Measurements from ENCODE around the gene NISCH.
A peak's percentile ranks its signal among the peaks of the same experiment; 100 is the strongest.

NISCH gene

DNA sequence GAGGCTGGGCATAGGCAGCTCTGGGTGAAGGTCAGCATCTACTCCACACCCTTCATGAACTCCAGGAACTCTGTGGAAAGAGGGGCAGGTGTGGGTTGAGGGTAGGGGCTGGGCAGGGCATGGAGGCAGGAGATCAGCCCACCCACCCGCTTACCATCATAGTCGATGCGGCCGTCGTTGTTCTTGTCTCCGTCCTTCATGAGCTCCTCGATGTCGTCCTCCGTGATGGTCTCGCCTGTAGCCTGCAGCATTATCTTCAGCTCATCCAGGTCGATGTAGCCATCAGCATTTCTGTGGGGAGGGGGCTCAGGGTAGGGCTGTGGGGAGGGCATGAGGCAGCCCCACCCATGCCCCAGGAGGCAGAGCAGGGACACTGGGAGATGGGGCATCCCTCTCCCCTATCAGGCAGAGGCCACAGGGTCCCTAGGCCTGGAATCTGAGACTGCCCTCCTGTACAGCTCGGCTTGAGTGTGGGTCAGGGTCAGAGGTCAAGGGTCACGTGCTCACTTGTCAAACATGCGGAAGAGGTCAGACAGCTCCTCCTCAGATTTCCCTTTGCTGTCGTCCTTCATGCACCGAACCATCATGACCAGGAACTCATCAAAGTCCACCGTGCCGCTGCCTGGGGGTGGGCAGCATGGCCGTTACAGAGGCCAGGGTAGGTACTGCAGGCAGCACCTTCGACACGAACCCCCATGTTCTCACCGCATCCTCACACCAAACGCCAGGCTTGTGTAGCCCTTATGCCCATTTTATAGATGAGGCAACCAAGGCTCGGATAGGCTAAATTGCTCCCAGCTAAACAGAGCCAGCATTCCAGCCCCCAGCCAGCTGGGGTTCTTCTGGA, 3.9 kb upstream of the NISCH start:
- H3K4me1 ChIP-seq (ENCODE audit: control insufficient read depth, insufficient read depth, low read length) = peaks cover 21% of the 10 kb centered on the region
- no peak overlapping the region for H3K4me3 ChIP-seq (ENCODE audit: low read depth, low read length)
- H3K9ac ChIP-seq (ENCODE audit: low read depth, low read length) = no peak overlapping the region
- H3K27me3 ChIP-seq (ENCODE audit: control insufficient read depth, insufficient read depth, low read length) = no peaks in the 10 kb centered on the region
- H3K36me3 ChIP-seq (ENCODE audit: control insufficient read depth, insufficient read depth, low read length) = no peaks in the 10 kb centered on the region
- no peak overlapping the region for H3K27ac ChIP-seq (ENCODE audit: low read depth, low read length)
- H3K9me3 ChIP-seq (ENCODE audit: control insufficient read depth, insufficient read depth, low read length) = no peaks in the 10 kb centered on the region

DNA sequence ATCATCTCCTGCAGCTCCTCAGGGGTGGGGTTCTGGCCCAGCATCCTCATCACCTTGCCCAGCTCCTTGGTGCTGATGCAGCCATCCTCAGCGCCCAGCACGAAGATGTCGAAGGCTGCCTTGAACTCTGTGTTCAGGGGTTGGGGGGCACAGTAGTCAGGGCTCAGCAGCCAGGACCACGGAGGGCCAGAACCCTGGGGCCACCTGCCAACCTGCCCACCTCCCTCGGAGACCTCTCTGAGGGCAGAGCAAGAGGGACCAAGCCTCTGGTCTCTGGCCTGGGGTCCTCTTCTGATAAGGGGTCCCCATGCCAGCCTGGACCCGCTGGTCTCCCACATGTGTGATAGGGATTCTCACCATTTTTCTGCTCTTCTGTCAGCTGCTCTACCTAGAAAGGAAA, 3.3 kb upstream of the NISCH start:
- Histone ChIP-seq H3K9me3 (ENCODE audit: control insufficient read depth, insufficient read depth, low read length) (no peaks in the 10 kb centered on the region), H3K27me3 (ENCODE audit: control insufficient read depth, insufficient read depth, low read length) (no peaks in the 10 kb centered on the region), H3K4me3 (ENCODE audit: low read depth, low read length) (no peak overlapping the region), H3K27ac (ENCODE audit: low read depth, low read length) (peak overlapping the region; percentile 17), H3K9ac (ENCODE audit: low read depth, low read length) (no peak overlapping the region), H3K36me3 (ENCODE audit: control insufficient read depth, insufficient read depth, low read length) (0 out of 2 replicates have a peak, but pooled peaks cover 2% of the 10 kb centered on the region), H3K4me1 (ENCODE audit: control insufficient read depth, insufficient read depth, low read length) (peaks cover 23% of the 10 kb centered on the region)

DNA sequence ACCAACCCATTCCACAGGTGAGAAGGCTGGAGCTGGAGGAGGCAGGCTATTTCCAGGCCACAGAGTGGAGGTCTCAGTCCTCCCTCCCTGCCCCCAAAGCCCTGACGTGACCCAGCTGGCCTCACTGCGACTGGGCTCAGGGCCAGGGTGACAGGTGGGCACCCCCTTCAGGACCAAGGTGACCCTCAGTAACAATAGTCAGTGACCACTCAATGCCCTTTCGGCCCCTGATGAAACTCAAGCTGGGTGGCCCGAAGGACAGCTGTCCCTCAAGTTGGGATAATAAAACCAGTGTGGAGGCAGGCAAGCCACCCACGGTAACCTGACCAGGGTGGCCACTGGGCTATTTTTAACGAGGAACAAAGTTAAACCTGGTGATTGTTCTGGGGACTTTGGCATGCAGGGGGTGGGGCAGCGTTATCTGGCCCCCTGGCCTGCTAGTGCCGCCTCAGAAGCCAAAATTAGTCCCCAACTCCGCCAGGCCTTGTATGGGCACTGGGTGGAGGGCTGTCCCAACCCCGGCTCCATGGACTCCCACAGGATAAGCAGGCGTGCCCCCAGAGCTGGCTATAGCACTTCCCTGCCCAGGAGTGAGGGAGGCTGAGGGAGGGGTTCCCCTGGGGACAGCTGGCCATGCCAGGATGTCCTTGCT, 2.7 kb upstream of the NISCH start:
- Histone ChIP-seq H3K4me1 (ENCODE audit: control insufficient read depth, insufficient read depth, low read length) (peaks cover 25% of the 10 kb centered on the region), H3K27ac (ENCODE audit: low read depth, low read length) (peak overlapping the region; percentile 17), H3K9me3 (ENCODE audit: control insufficient read depth, insufficient read depth, low read length) (no peaks in the 10 kb centered on the region), H3K9ac (ENCODE audit: low read depth, low read length) (no peak overlapping the region), H3K36me3 (ENCODE audit: control insufficient read depth, insufficient read depth, low read length) (peaks cover 7% of the 10 kb centered on the region), H3K27me3 (ENCODE audit: control insufficient read depth, insufficient read depth, low read length) (no peaks in the 10 kb centered on the region), H3K4me3 (ENCODE audit: low read depth, low read length) (no peak overlapping the region)

- Histone ChIP-seq H3K4me1 (ENCODE audit: control insufficient read depth, insufficient read depth, low read length) (peaks cover 25% of the 10 kb centered on the region), H3K9ac (ENCODE audit: low read depth, low read length) (no peak within 1 kb of the TSS), H3K27ac (ENCODE audit: low read depth, low read length) (peak within 1 kb of the TSS; percentile 17), H3K4me3 (ENCODE audit: low read depth, low read length) (no peak within 1 kb of the TSS), H3K36me3 (ENCODE audit: control insufficient read depth, insufficient read depth, low read length) (peaks cover 17% of the 10 kb centered on the region), H3K27me3 (ENCODE audit: control insufficient read depth, insufficient read depth, low read length) (no peaks in the 10 kb centered on the region), H3K9me3 (ENCODE audit: control insufficient read depth, insufficient read depth, low read length) (no peaks in the 10 kb centered on the region)
Measured at GRCh38 chr3:52453496-52454249, 1.7 kb upstream of the NISCH start, which contains the start of gene TNNC1. Gene TNNC1, minus strand, starts transcription at chr3:52454041. Its CDS starts 26 bp downstream, at chr3:52454015.

- Histone ChIP-seq H3K4me1 (ENCODE audit: control insufficient read depth, insufficient read depth, low read length) (peaks cover 25% of the 10 kb centered on the region), H3K9me3 (ENCODE audit: control insufficient read depth, insufficient read depth, low read length) (no peaks in the 10 kb centered on the region), H3K27me3 (ENCODE audit: control insufficient read depth, insufficient read depth, low read length) (no peaks in the 10 kb centered on the region), H3K36me3 (ENCODE audit: control insufficient read depth, insufficient read depth, low read length) (peaks cover 24% of the 10 kb centered on the region), H3K4me3 (ENCODE audit: low read depth, low read length) (no peak overlapping the region), H3K27ac (ENCODE audit: low read depth, low read length) (no peak overlapping the region), H3K9ac (ENCODE audit: low read depth, low read length) (no peak overlapping the region)
Measured at GRCh38 chr3:52454250-52454937, 1.0 kb upstream of the NISCH start.

DNA sequence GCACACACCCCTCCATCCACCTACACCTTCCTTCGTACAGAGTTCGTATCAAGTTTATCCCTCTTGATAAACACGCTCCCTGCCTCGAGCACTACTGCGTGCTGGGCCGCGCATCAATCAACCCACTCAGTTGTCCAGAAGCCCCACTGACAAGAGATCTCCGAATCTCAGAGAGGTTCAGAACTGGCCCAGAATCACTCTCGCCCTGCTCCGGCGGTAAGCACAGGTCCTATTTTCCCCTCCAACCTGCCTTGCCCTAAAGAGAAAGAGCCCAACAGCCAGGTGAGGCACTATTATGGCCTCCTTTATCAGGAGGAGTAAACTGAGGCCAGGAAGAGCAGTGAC, 494 bp upstream of the NISCH start:
- peaks cover 29% of the 10 kb centered on the region for H3K36me3 ChIP-seq (ENCODE audit: control insufficient read depth, insufficient read depth, low read length)
- peak overlapping the region; percentile 56 for H3K27ac ChIP-seq (ENCODE audit: low read depth, low read length)

DNA sequence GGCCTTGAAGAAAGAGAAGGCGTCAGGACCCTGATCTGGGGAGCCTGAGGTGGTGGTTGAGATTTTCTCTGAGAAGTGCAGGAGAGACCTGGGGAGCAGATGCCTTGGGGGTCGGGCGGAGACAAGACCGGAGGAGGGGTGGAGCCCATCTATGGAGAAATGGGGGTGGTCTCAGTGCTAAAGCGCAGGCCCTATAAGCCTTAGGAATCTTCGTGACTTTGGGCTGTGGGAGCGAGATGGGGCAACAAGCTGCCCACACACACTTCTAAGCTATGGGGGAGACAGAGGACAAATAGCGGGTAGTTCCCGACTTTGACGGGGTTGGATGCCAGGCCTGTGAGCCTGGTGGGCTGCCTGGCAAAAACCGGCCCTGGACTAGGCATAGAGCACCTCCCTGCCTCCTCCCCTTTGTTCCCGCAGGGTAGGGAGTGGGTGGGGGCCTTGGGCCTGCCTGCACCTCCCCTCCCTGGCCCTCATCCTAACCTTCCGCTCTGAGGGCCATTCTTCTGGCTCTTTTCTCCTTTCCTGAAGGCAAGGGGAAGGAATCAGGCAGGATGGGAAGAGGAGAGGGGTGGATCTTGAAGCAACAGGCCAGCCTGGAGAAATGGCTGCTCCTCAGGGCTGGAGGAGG, 880 bp downstream of the NISCH start:
- Histone ChIP-seq H3K9me3 (ENCODE audit: control insufficient read depth, insufficient read depth, low read length) (no peaks in the 10 kb centered on the region), H3K27me3 (ENCODE audit: control insufficient read depth, insufficient read depth, low read length) (no peaks in the 10 kb centered on the region), H3K4me3 (ENCODE audit: low read depth, low read length) (peak overlapping the region; percentile 88), H3K9ac (ENCODE audit: low read depth, low read length) (peak overlapping the region; percentile 55), H3K4me1 (ENCODE audit: control insufficient read depth, insufficient read depth, low read length) (peaks cover 15% of the 10 kb centered on the region; the same call in 1 of the 2 replicates), H3K27ac (ENCODE audit: low read depth, low read length) (peak overlapping the region; percentile 42), H3K36me3 (ENCODE audit: control insufficient read depth, insufficient read depth, low read length) (peaks cover 43% of the 10 kb centered on the region)

More for the DNA sequence above, 494 bp upstream of the NISCH start:
- H3K9ac ChIP-seq (ENCODE audit: low read depth, low read length) = peak overlapping the region; percentile 48; the same call in 1 of the 2 replicates
- H3K4me3 ChIP-seq (ENCODE audit: low read depth, low read length) = peak overlapping the region; percentile 64
- H3K9me3 ChIP-seq (ENCODE audit: control insufficient read depth, insufficient read depth, low read length) = no peaks in the 10 kb centered on the region
- H3K4me1 ChIP-seq (ENCODE audit: control insufficient read depth, insufficient read depth, low read length) = peaks cover 22% of the 10 kb centered on the region
- no peaks in the 10 kb centered on the region for H3K27me3 ChIP-seq (ENCODE audit: control insufficient read depth, insufficient read depth, low read length)

DNA sequence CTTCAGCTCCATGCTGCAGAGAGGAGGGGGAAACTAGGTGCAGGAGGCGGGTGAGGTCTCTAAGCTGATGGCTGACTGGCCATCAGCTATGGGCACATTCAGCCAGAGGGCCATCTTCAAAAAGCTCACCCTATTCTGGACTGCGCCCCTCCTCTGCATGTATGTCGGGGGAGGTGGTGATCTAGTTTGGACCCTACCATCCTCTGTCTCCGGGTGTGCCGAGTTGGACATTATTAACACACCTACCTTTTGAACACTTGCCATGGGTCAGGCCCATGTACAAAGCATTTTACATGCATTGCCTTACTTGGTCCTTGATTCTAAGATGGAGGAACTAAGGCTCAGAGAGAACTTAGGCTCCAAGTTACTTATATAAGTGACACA, 1.4 kb downstream of the NISCH start:
- Histone ChIP-seq H3K9me3 (ENCODE audit: control insufficient read depth, insufficient read depth, low read length) (no peaks in the 10 kb centered on the region), H3K9ac (ENCODE audit: low read depth, low read length) (peak overlapping the region; percentile 55), H3K4me3 (ENCODE audit: low read depth, low read length) (peak overlapping the region; percentile 88), H3K27ac (ENCODE audit: low read depth, low read length) (no peak overlapping the region), H3K27me3 (ENCODE audit: control insufficient read depth, insufficient read depth, low read length) (no peaks in the 10 kb centered on the region), H3K4me1 (ENCODE audit: control insufficient read depth, insufficient read depth, low read length) (peaks cover 15% of the 10 kb centered on the region; the same call in 1 of the 2 replicates), H3K36me3 (ENCODE audit: control insufficient read depth, insufficient read depth, low read length) (peaks cover 46% of the 10 kb centered on the region)

DNA sequence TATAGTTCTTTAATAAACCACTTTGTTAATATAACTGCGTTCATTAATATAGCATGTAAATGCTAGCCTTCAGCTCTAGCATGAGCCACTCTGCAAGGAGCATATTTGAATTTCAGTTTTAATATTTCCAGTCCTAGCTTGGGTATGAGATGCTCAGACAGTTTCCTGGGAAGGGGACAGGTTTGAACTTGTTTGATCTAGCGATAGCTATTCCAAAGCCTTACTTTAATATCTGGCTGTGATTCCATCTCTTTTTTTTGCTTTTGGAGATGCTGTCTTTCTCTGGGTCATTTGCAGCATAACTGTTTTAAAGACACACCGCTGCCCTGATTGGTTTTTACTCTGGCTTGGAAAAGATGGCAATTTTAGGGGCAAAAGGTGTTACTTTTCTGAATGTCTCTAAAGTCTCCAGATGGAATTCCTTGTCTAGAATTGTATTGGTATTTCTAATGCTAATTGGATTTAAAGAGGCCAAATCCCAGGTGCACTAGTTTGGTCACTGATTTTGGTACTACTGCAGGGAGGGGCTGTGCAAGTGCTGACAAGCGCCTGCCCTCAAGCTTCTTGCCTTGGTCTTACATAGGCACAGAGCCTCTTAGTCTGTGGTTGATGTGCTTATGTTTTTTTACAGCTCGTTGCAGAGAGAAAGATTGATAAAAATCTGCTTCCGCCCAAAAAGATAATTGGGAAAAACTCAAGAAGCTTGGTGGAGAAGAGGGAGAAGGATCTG, 2.8 kb downstream of the NISCH start:
- no peaks in the 10 kb centered on the region for H3K27me3 ChIP-seq (ENCODE audit: control insufficient read depth, insufficient read depth, low read length)
- H3K9me3 ChIP-seq (ENCODE audit: control insufficient read depth, insufficient read depth, low read length) = no peaks in the 10 kb centered on the region
- no peak overlapping the region for H3K9ac ChIP-seq (ENCODE audit: low read depth, low read length)
- no peak overlapping the region for H3K4me3 ChIP-seq (ENCODE audit: low read depth, low read length)
- H3K36me3 ChIP-seq (ENCODE audit: control insufficient read depth, insufficient read depth, low read length) = peaks cover 57% of the 10 kb centered on the region
- H3K4me1 ChIP-seq (ENCODE audit: control insufficient read depth, insufficient read depth, low read length) = peaks cover 15% of the 10 kb centered on the region; the same call in 1 of the 2 replicates
- H3K27ac ChIP-seq (ENCODE audit: low read depth, low read length) = no peak overlapping the region

All from HUES48 (cell line).